Neural crest cell (in vitro differentiated cells): Measurements from ENCODE around the gene FHOD3. TPM values are rescaled to one million over a fixed set of nuclear protein-coding genes. Genes with fewer than 3 reads are reported as not detected.
A peak's percentile ranks its signal among the peaks of the same experiment; 100 is the strongest.

Experiments
- DNase-seq: peaks from one replicate; pipeline ENCODE4 v3.0.0; 2021; ENCODE audit warnings: low read depth, mixed read lengths, low spot score
- H3K27ac Mint-ChIP-seq: one replicate; pipeline ENCODE4 v1.8.0; 2021; ENCODE audit warnings: mild to moderate bottlenecking, mixed read lengths; ENCODE audit not compliant: unreplicated experiment
- H3K27me3 Mint-ChIP-seq: 2 replicates; pipeline ENCODE4 v1.8.0; 2021; ENCODE audit warnings: low read depth, mild to moderate bottlenecking, mixed read lengths
- H3K36me3 Mint-ChIP-seq: 2 replicates; pipeline ENCODE4 v1.8.0; 2021; ENCODE audit warnings: low read depth, mild to moderate bottlenecking, mixed read lengths
- H3K4me1 Mint-ChIP-seq: 2 replicates; pipeline ENCODE4 v1.8.0; 2021; ENCODE audit warnings: mixed read lengths
- H3K4me3 Mint-ChIP-seq: one replicate; pipeline ENCODE4 v1.8.0; 2021; ENCODE audit warnings: mild to moderate bottlenecking, mixed read lengths
- H3K9me3 Mint-ChIP-seq: 2 replicates; pipeline ENCODE4 v1.8.0; 2021; ENCODE audit warnings: mixed read lengths
- total RNA-seq: library from RNA; stranded (reverse); gene quantifications from 2 replicates; pipeline ENCODE4 v1.2.1, GENCODE V29; 2021
- TF ChIP-seq, protein P1 (sequence below): fragments of 200-600 bp; sonication (generic); conservative IDR thresholded peaks from 2 replicates; pipeline ENCODE4 v1.5.0; 2021; ENCODE audit warnings: antibody characterized with exemption, mild to moderate bottlenecking

Gene FHOD3
- total RNA-seq, 1 donor from 2014 or later, result 28.6 TPM

- H3K9me3 Mint-ChIP-seq, result peaks cover 3% of the 10 kb centered on the region
- peaks cover 8% of the 10 kb centered on the region for H3K36me3 Mint-ChIP-seq
- H3K4me1 Mint-ChIP-seq, result peaks cover 21% of the 10 kb centered on the region
- TF ChIP-seq, protein P1, sequence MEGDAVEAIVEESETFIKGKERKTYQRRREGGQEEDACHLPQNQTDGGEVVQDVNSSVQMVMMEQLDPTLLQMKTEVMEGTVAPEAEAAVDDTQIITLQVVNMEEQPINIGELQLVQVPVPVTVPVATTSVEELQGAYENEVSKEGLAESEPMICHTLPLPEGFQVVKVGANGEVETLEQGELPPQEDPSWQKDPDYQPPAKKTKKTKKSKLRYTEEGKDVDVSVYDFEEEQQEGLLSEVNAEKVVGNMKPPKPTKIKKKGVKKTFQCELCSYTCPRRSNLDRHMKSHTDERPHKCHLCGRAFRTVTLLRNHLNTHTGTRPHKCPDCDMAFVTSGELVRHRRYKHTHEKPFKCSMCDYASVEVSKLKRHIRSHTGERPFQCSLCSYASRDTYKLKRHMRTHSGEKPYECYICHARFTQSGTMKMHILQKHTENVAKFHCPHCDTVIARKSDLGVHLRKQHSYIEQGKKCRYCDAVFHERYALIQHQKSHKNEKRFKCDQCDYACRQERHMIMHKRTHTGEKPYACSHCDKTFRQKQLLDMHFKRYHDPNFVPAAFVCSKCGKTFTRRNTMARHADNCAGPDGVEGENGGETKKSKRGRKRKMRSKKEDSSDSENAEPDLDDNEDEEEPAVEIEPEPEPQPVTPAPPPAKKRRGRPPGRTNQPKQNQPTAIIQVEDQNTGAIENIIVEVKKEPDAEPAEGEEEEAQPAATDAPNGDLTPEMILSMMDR, result no peak
- no peak for DNase-seq
- H3K27ac Mint-ChIP-seq, result peak overlapping the region; percentile 38
- H3K27me3 Mint-ChIP-seq, result no peaks in the 10 kb centered on the region
- H3K4me3 Mint-ChIP-seq, result no peak overlapping the region
Observed at GRCh38 chr18:36610258-36610657, 312.7 kb downstream of the FHOD3 start.

GRCh38 chr18:36610661-36611060, 313.1 kb downstream of the FHOD3 start:
- TF ChIP-seq, protein P1, result no peak

GRCh38 chr18:36613069-36613468, 315.6 kb downstream of the FHOD3 start:
- Mint-ChIP-seq H3K4me1 (peaks cover 26% of the 10 kb centered on the region), H3K9me3 (peaks cover 3% of the 10 kb centered on the region), H3K4me3 (no peak overlapping the region), H3K27me3 (no peaks in the 10 kb centered on the region), H3K27ac (no peak overlapping the region), H3K36me3 (peaks cover 7% of the 10 kb centered on the region)
- DNase-seq, result no peak
- TF ChIP-seq, protein P1, result no peak

More at GRCh38 chr18:36610661-36611060, 313.1 kb downstream of the FHOD3 start:
- no peak for DNase-seq
- Mint-ChIP-seq H3K4me1 (peaks cover 21% of the 10 kb centered on the region), H3K9me3 (peaks cover 3% of the 10 kb centered on the region), H3K36me3 (peaks cover 11% of the 10 kb centered on the region), H3K4me3 (peak overlapping the region; percentile 21), H3K27ac (peak overlapping the region; percentile 38), H3K27me3 (no peaks in the 10 kb centered on the region)

DNA sequence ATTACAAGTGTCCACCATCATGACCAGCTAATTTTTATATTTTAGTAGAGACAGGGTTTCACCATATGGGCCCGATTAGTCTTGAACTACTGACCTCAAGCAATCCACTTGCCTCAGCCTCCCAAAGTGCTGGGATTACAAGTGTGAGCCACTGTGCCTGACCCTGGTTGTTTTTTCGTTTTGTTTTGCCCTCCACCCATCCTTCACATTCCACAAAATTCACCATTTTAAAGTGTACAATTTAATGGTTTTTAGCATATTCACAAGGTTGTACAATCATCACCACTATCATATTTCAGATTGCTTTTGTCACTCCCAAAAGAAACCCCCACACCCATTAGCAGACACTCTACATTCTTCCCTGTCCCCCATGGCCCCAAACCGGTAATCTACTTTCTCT, 316.3 kb downstream of the FHOD3 start:
- peaks cover 9% of the 10 kb centered on the region for H3K36me3 Mint-ChIP-seq
- peaks cover 24% of the 10 kb centered on the region for H3K4me1 Mint-ChIP-seq
- H3K9me3 Mint-ChIP-seq, result peaks cover 3% of the 10 kb centered on the region
- no peak for DNase-seq
- TF ChIP-seq, protein P1, result no peak
- no peaks in the 10 kb centered on the region for H3K27me3 Mint-ChIP-seq
- H3K27ac Mint-ChIP-seq, result no peak overlapping the region
- H3K4me3 Mint-ChIP-seq, result no peak overlapping the region

GRCh38 chr18:36620788-36621187, 323.3 kb downstream of the FHOD3 start:
- Mint-ChIP-seq H3K36me3 (peaks cover 17% of the 10 kb centered on the region), H3K27me3 (no peaks in the 10 kb centered on the region), H3K9me3 (no peaks in the 10 kb centered on the region), H3K4me3 (no peak overlapping the region), H3K27ac (no peak overlapping the region), H3K4me1 (peaks cover 5% of the 10 kb centered on the region)
- TF ChIP-seq, protein P1, result no peak
- DNase-seq, result no peak

DNA sequence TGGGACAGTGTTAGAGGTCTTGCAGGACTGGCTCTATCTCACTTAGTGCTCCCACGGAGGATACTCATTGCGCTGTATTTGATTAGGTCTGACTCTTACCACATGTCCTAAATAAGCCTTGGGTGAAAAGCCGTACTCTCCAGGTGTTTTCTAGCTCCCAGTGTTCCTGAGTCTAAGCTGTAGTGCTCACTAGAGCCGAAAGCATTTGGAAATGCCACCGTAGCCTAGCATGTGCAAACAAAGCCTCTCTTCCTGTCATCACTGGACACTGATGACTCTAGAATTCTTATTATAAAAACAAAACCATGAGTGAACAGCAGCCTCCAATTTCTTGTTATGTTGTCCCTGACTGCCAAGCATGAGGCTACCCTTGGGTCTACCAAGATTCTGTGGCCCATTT, 325.1 kb downstream of the FHOD3 start:
- no peak overlapping the region for H3K27ac Mint-ChIP-seq
- H3K4me3 Mint-ChIP-seq, result no peak overlapping the region
- H3K36me3 Mint-ChIP-seq, result peaks cover 23% of the 10 kb centered on the region
- H3K27me3 Mint-ChIP-seq, result no peaks in the 10 kb centered on the region
- TF ChIP-seq, protein P1, result no peak
- no peaks in the 10 kb centered on the region for H3K9me3 Mint-ChIP-seq
- no peak for DNase-seq
- no peaks in the 10 kb centered on the region for H3K4me1 Mint-ChIP-seq
